Activated CD8-positive, alpha-beta memory T cell treated with anti-CD3 and anti-CD28 coated beads, Interleukin-2, amount 50 U/mL, for 4 hours (primary cell): ENCODE measurements around the gene RXFP4.

ENCODE experiments used
- DNase-seq: peaks from one replicate; pipeline ENCODE4 v3.0.0-alpha.2; 2020

Gene RXFP4

GRCh38 chr1:155962599-155963211 lies 21.3 kb downstream of the RXFP4 start:
- DNase-seq = no peak

DNA sequence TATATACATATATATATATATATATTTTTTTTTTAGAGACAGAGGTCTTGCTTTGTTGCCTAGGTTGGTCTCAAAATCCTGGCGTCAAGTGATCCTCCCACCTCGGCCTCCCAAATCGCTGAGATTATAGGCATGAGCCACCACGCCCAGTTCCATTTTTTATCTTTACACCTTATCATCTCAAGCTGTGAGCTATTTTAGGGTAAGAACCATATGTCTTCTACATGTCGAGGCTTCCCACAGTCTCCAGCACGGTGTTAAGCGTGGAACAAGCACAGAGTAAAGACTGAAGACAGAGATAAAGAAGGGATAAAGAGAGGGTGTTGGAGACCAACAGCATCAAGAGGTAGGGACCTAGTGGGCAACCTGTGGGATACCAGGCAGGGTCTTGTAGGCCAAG lies 22.8 kb downstream of the RXFP4 start:
- DNase-seq = no peak

DNA sequence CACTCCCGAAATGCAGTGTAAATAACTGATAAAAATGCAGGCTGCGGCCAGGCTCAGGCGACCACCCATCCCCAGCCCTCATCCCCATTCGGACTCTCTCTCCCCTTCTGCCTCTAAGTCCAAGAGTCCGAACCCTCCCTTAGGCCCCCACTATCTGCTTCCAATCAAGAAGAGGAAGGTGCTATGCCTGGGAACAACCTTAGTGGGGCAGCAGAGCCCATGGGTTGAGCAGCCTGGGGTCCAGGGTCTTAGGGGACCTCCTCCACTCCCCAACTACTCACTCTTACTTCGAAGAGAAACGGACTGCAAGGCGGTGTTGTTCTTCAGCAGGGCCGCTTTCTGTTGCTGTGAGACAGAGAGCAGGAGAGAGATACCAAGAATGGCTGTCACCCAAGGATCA lies 24.7 kb downstream of the RXFP4 start:
- DNase-seq = no peak

- no peak for DNase-seq
Measured at GRCh38 chr1:155966750-155967149, 25.3 kb downstream of the RXFP4 start.

- DNase-seq = no peak
Measured at GRCh38 chr1:155967341-155968050, 26.1 kb downstream of the RXFP4 start.

DNA sequence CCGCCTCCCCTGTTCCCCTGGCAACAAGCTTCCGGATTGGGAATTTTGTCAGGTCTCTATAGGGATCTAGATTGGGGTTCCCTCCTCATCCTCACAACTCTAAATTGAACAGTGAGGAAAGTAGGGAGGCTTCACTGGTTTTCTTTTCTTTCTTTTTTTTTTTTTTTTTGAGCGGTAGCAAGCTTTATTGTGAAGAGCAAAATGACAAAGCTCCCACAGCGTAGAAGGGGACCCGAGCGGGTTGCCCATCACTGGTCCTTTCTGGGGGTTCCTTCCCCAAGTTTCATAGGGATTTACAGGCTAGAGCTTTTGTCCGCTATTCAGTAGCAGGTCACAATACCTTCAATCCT lies 26.6 kb downstream of the RXFP4 start:
- DNase-seq = no peak

DNA sequence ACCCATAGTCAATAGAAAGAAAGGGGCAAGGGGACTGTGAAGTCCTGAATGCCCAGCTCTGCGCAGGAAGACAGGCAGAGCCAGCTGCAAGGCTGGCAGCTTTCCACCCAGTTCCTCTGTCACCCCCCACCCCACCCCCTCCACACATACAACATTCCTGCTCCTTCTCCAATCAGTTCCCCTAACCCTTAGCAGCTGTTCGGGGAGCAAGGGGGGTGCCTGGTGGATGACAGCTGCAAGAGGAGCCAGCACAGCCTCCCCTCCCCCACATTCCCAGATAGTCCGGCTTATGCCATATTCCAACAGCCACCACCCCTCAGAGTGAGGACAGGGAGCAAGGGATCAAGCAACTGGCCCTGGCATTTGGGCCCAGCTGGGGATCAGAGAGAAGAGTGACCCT lies 27.2 kb downstream of the RXFP4 start:
- no peak for DNase-seq

GRCh38 chr1:155969377-155969791 lies 27.9 kb downstream of the RXFP4 start:
- DNase-seq = no peak

GRCh38 chr1:155970531-155971167 lies 29.2 kb downstream of the RXFP4 start:
- DNase-seq = peak; percentile 41

GRCh38 chr1:155971910-155972809 lies 30.7 kb downstream of the RXFP4 start:
- DNase-seq = no peak

- DNase-seq = no peak
Measured at GRCh38 chr1:155973723-155974122, 32.3 kb downstream of the RXFP4 start.

DNA sequence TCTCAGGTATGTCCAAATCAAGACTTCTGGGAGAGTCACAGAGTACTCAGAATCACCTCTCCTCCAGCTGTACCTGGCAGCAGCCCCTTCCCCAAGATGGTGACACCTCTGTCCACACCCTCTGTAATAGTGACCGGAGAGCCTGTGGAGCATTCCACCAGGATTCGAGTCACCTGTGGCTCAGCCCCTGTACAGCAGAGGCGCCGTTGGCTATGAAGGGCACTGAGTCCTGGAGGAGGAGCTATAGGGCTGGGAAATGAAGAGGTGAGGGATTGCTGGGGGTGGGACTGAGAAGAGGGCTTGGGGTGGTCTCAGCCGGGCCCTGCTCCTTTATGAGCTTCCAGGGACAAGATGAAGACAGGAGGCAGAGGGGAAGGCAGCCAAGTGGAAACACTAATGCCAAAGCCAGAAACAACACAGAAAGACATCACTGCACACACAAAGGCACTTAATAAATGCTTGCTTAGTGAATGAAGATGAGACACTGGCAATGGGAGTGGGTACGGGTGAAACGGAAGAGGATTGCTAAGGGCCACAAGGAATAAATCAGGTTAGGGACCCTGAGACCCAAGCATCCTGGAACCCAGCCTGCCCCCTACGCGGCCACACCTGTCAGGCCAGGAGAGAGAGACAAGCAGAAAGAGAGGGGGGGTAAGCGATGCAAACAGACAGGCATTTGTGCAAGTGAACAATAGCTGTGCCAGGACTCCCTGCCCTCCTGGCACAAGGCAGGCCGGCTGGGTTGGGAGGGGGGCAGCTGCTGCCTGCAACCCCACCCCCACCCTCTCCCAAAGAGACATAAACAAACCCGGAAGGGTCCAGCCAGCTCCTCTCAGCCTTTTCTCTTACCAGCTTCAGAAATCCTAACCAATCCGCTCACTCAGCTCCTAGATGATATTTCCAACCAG lies 33.0 kb downstream of the RXFP4 start:
- no peak for DNase-seq

GRCh38 chr1:155975375-155976061 lies 34.1 kb downstream of the RXFP4 start:
- DNase-seq = no peak

DNA sequence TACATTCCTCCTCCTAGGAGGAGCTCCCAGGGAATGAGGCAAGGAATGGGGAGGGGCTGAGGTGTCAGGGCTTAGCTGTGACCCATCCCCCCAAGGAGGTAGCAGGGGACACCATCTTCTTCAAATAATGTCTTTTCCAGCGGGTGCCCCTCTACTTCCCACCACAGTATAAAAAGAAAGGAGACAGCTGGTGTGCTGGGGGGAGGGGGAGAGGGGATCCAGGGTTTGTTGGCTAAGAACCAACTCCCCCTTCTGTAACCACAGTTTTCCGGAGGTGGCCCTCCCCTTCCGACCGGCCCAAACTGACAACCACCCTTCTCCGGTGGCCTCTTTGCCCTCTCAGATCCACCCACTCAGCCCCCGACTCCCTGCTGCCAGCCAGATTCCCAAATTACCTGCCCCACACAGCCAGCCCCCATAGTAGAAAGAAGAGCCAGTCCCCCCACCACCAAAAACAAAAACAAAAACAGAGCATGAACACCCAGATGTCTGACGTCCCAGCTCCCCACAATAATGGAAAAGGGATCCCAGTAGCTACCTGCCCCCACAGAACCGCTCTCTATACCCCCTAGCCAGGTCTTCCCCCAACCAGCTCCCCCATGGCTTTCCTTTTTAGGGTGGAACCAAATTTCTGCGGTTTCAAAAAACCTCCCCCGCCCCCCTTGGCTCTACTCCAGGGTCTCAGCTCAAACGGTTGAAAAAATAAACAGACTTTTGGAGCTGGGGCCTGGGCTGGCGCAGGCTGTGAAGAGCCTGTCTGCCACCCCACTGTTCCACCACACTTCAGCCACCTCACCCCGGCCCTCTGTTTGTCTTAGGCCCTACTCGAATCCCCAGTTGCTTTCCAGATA lies 34.8 kb downstream of the RXFP4 start:
- DNase-seq = peak; percentile 79

- peak; percentile 39 for DNase-seq
Measured at GRCh38 chr1:155976913-155977689, 35.7 kb downstream of the RXFP4 start.

DNA sequence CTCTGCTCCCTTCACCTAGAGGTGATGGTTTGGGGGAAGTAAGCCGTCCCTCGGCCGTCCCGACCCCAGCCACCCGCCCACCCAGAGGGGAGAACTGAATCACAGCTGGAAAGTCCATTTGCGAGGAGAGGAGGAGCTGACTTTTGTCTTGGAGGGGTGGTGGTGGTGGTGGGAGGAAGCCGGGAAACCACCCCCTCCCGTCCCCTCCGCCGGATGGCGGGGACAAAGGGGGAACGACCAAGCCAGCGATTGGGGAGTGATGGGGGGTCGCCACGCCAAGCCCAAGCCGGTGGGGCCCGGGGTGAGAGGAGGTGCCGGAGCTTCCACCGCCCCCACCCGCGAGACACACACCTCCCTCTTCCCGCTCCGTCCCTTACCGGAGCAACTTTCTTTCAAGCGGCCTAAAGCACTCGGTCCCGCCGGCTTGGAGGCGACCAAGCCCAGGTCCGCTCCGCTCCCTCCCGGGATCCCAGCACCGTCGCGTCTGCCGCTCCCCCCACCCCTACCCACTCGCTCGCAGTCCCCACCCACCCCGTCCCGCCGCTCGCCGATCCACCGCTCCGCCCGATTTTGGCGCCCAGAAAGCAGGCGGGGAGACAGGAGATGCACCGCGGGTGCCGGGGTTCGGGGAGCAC lies 36.4 kb downstream of the RXFP4 start:
- DNase-seq = peak; percentile 79

DNA sequence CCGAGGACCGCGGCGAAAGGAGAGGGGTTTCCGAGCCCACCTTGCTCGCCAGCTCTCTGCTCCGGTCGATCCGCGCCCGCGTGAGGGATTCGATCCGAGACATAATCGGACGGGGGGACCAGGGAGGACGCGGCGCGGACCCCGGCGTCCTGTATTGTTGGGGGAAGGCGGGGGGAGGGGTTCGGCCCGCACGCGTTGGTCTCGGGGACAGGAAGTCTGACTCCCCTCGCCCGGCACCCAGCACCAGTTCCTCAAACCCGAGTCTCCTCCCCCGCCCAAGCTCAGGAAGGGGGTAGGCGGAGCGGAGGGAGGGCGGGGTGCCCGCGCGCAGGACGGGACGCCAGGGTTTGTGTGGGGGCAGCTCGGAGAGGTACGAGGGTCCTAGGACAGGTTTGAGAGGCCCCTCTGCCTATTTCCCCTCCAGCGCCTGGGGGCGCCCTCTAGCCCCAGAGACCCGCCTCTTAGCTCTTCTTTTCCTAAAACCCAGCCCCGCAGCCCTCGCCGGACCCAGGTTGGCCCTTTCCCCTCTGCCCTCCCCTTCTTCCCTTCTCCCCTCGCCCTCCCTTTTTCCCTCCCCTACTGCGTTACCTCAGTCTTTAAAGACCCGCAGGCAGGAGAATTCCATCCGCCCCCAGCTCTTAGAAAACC lies 37.0 kb downstream of the RXFP4 start, which contains the start of gene ARHGEF2:
ARHGEF2 (minus strand) TSS at position 223 of the 648 bp plus-strand sequence; CDS start at position 103, 120 bp downstream.
- peak; percentile 86 for DNase-seq

- no peak for DNase-seq
Measured at GRCh38 chr1:155978973-155979429, 37.6 kb downstream of the RXFP4 start.
